Duodenal mucosa (tissue), 2 donors: ENCODE measurements around the gene PIGK.

Source experiments
- H3K27ac ChIP-seq: one replicate; pipeline ENCODE4 v1.7.0; 2013; ENCODE audit warnings: low read depth, low read length
- H3K27me3 ChIP-seq, 2 donors: one replicate each; pipeline ENCODE4 v1.7.0; 2013; ENCODE audit warnings: low read length in 2 of 2, control low read depth in 1 of 2; ENCODE audit not compliant: insufficient read depth in 2 of 2, control insufficient read depth in 1 of 2
- H3K36me3 ChIP-seq, 2 donors: one replicate each; pipeline ENCODE4 v1.7.0; 2013; ENCODE audit warnings: low read length in 2 of 2, control low read depth in 1 of 2; ENCODE audit not compliant: insufficient read depth in 2 of 2, control insufficient read depth in 1 of 2
- H3K4me1 ChIP-seq, 2 donors: one replicate each; pipeline ENCODE4 v1.7.0; 2013; ENCODE audit warnings: low read length in 2 of 2, control low read depth in 1 of 2; ENCODE audit not compliant: insufficient read depth in 2 of 2, control insufficient read depth in 1 of 2
- H3K4me3 ChIP-seq, 2 donors: one replicate each; pipeline ENCODE4 v1.7.0; 2013; ENCODE audit warnings: low read length in 2 of 2, low read depth in 1 of 2
- H3K9ac ChIP-seq, 2 donors: one replicate each; pipeline ENCODE4 v1.7.0; 2013; ENCODE audit warnings: low read length in 2 of 2, low read depth in 1 of 2
- H3K9me3 ChIP-seq, 2 donors: one replicate each; pipeline ENCODE4 v1.7.0; 2013; ENCODE audit warnings: low read length in 2 of 2, control low read depth in 1 of 2; ENCODE audit not compliant: control insufficient read depth in 1 of 2

PIGK gene

DNA sequence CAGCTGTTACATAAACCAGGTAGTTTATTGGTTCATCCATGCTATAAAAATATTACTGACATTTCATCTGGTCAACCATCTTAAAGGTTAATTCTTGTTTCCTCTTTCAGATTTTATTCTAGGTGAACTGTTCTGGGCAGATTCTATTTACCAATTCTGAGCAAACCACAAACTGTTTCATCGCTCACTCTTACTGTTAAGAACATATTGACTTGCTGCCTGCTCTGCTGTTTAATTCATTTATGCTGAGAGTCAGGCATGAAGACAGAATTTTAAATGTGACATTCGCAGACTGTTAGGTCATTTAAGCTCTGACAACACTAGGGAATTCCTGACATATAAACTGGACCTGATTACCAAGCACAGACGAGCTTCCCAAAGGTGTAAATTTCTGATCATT is 98.3 kb downstream of the PIGK start:
- Histone ChIP-seq H3K4me3 (no peak overlapping the region), H3K27me3 (no peaks in the 10 kb centered on the region), H3K9ac (no peak overlapping the region), H3K36me3 (no peaks in the 10 kb centered on the region), H3K4me1 (no peaks in the 10 kb centered on the region), H3K27ac (no peak overlapping the region), H3K9me3 (no peaks in the 10 kb centered on the region)

- no peaks in the 10 kb centered on the region for H3K36me3 ChIP-seq
- H3K27me3 ChIP-seq = no peaks in the 10 kb centered on the region
- no peak overlapping the region for H3K9ac ChIP-seq
- H3K4me1 ChIP-seq = no peaks in the 10 kb centered on the region
- H3K9me3 ChIP-seq = no peaks in the 10 kb centered on the region
- no peak overlapping the region for H3K27ac ChIP-seq
- H3K4me3 ChIP-seq = no peak overlapping the region
Measured at GRCh38 chr1:77118712-77119111, 100.5 kb downstream of the PIGK start.

DNA sequence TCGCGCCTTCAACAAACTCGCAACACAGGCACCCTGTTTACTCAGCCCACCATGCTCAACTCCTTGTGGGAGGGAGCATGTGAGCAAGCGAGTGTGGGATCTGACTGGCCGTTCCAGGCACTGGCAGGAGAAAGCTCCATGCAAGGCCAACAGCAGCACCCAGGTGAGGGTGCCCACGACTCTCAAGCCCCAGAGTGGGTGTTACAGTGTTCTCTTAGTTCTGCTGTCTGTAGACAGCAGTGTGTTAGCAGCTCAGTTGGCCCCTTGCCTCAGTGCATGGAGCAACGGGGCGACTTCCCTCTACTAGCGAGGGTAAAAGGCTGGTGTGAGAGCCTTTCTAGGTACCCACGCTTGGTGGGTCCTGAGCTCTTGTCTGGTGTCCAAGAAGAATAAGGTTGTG is 114.6 kb downstream of the PIGK start:
- Histone ChIP-seq H3K4me1 (no peaks in the 10 kb centered on the region), H3K9me3 (no peaks in the 10 kb centered on the region), H3K36me3 (no peaks in the 10 kb centered on the region), H3K27me3 (no peaks in the 10 kb centered on the region), H3K27ac (no peak overlapping the region), H3K4me3 (no peak overlapping the region), H3K9ac (no peak overlapping the region)

DNA sequence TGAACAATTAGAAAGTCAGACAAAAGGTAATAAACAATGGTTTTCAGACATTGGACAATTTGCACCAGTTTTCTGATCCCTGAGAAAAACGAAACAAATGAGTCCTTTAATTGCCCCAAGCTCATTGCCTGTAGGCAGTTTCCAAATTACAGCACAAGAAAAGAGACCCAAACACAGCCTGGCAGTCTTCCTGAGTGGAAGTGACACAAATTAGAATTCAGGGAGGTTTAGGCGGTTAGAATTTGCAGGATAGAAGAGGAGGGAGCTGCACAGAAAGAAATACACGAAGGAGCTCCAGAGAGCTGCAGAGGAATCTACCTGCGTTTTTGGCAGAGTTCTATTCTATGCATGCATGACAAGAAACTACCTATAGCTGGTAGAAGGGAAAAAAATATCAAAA is 115.7 kb downstream of the PIGK start:
- Histone ChIP-seq H3K27ac (no peak overlapping the region), H3K4me1 (no peaks in the 10 kb centered on the region), H3K36me3 (no peaks in the 10 kb centered on the region), H3K27me3 (no peaks in the 10 kb centered on the region), H3K9me3 (no peaks in the 10 kb centered on the region), H3K9ac (no peak overlapping the region), H3K4me3 (no peak overlapping the region)

- Histone ChIP-seq H3K9ac (no peak overlapping the region), H3K36me3 (no peaks in the 10 kb centered on the region), H3K4me3 (no peak overlapping the region), H3K27ac (no peak overlapping the region), H3K27me3 (no peaks in the 10 kb centered on the region), H3K9me3 (no peaks in the 10 kb centered on the region), H3K4me1 (no peaks in the 10 kb centered on the region)
Measured at GRCh38 chr1:77100875-77101274, 118.4 kb downstream of the PIGK start.

- Histone ChIP-seq H3K36me3 (no peaks in the 10 kb centered on the region), H3K9ac (no peak overlapping the region), H3K4me1 (peaks cover 0 to 3% of the 10 kb centered on the region in 2 donors), H3K9me3 (no peaks in the 10 kb centered on the region), H3K27me3 (no peaks in the 10 kb centered on the region), H3K4me3 (no peak overlapping the region), H3K27ac (no peak overlapping the region)
Measured at GRCh38 chr1:77096496-77097255, 122.6 kb downstream of the PIGK start.

GRCh38 chr1:77095236-77095635 is 124.0 kb downstream of the PIGK start:
- H3K27ac ChIP-seq = no peak overlapping the region
- H3K36me3 ChIP-seq = peaks cover 0 to 3% of the 10 kb centered on the region in 2 donors
- H3K9me3 ChIP-seq = no peaks in the 10 kb centered on the region
- H3K27me3 ChIP-seq = no peaks in the 10 kb centered on the region
- peaks cover 0 to 3% of the 10 kb centered on the region in 2 donors for H3K4me1 ChIP-seq
- H3K4me3 ChIP-seq = no peak overlapping the region
- H3K9ac ChIP-seq = no peak overlapping the region

- Histone ChIP-seq H3K36me3 (peaks cover 0 to 3% of the 10 kb centered on the region in 2 donors), H3K9ac (no peak overlapping the region), H3K27me3 (no peaks in the 10 kb centered on the region), H3K27ac (no peak overlapping the region), H3K4me3 (no peak overlapping the region), H3K4me1 (peaks cover 0 to 3% of the 10 kb centered on the region in 2 donors), H3K9me3 (no peaks in the 10 kb centered on the region)
Measured at GRCh38 chr1:77089756-77090155, 129.5 kb downstream of the PIGK start.

DNA sequence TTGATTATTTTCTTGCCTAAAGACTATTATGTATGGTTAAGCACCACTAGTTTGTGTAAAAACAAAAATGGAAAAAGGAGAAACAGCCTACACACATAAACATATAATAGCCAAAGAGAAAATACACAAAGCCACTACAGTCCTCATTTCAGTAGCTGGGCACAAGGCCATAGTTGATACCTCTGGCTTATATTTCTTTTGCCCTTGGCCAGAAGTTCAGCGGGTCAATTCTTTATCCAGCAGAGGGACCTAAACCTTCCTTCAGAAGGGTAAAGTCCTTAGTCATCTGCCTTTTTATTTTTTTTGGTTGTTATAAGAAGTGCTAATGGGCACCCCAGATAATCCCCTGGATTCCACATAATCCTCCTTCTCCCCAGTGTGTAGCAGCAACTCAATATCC is 134.1 kb downstream of the PIGK start:
- no peaks in the 10 kb centered on the region for H3K36me3 ChIP-seq
- H3K9me3 ChIP-seq = no peaks in the 10 kb centered on the region
- H3K9ac ChIP-seq = no peak overlapping the region
- H3K4me3 ChIP-seq = no peak overlapping the region
- no peak overlapping the region for H3K27ac ChIP-seq
- H3K4me1 ChIP-seq = no peaks in the 10 kb centered on the region
- no peaks in the 10 kb centered on the region for H3K27me3 ChIP-seq

DNA sequence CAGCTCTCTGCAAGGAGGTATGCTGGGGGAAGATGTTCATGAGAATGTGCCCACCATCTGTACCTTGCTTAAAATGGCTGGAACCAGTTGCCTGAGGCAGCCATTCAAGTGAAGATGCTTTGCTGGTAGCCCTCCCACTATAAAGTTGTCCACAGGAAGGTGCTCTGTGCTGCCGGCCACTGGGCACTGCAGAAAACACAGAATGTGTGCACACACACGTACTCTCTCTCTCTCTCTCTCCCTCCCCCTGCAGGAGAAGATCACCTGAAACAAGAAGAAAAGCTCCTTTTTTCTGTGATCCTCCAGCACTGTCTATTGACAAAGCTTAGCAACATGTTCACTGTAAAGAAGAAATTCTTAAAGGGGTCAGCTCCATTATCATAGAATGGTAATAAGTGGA is 134.8 kb downstream of the PIGK start:
- Histone ChIP-seq H3K36me3 (no peaks in the 10 kb centered on the region), H3K9ac (no peak overlapping the region), H3K4me1 (no peaks in the 10 kb centered on the region), H3K4me3 (no peak overlapping the region), H3K9me3 (no peaks in the 10 kb centered on the region), H3K27ac (no peak overlapping the region), H3K27me3 (no peaks in the 10 kb centered on the region)
